Retinal pigment epithelial cell (primary cell): ENCODE results near the gene PI4K2A.

ENCODE experiments used
- DNase-seq: peaks from one replicate; pipeline ENCODE4 v3.0.0-alpha.2; 2010; ENCODE audit warnings: low read depth
- H3K4me3 ChIP-seq: 2 replicates; pipeline ENCODE4 v1.5.1; 2011; ENCODE audit warnings: mild to moderate bottlenecking, low read length, control low read depth, moderate library complexity
- CTCF ChIP-seq: conservative IDR thresholded peaks from 2 replicates; pipeline ENCODE4 v1.5.1; 2011; ENCODE audit warnings: low read depth, low read length, control low read depth, inconsistent platforms

The PI4K2A gene

DNA sequence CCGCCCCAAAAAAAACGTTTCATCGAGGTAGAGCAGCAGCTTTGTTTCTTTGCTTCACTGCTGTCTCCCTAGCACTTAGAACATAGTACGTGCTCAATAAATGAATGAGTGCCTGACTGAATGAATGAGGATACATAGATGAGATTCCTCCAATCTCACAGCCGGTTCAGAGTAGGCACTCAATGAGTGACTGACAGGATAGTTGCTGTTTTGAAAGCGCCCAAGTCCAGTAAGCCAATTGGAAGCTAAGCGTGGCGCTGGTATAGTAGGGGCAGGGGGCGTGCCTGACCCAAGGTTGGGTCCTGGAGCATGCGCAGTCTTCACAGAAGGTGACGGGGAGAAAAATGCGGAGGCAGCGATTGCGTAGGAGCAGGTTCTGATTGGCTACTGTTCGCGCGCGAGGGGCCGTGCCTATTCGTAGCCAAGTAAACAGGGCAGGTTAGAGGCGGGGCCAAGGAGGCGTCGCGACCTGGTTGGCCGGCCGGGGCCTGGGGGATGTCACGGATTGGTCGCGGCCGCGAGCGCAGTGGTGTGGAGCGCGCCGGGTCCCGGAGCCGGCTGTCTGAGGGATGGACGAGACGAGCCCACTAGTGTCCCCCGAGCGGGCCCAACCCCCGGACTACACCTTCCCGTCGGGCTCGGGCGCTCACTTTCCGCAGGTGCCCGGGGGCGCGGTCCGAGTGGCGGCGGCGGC lies at the start of gene PI4K2A:
Gene PI4K2A (plus strand): TSS at position 498 of the 694 bp plus-strand sequence. CDS start 72 bp downstream, at position 570.
- peak within 1 kb of the TSS; percentile 93 for H3K4me3 ChIP-seq
- DNase-seq: peak; percentile 97
- TF ChIP-seq CTCF: no peak

DNA sequence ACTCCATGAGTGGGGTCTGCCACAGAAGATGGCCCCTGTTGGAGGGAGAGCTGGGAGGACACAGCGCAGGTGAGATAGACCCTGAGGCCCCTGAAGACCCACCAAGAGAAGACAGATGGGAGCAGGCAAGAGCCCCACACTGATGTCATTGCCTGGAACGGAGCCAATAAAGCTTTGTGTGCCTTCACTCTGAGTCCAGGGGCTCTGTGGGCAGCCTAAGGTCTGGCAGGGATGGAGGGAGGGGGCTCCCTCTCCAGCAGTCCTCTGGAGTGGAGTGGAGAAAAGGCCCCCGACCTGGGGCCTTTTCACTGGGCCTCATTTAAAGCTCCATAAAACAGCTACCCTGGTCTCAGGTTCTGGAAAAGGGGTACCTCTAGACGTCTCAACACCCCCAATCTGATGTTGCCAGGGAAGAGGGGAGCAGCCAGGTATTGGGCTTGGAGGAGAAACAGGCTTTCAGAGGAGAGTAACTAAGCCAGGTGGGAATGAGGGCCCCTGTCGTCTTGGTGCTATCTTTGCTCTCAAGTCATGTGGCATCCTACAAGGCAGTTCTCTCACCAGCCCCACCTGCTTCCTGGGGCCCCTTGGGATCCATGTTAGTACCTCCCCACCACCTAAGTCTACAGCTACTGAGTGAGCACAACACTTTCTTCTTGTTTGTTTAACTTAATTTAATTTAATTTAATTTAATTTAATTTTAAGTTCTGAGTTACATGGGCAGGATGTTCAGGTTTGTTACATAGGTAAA lies 49.5 kb upstream of the PI4K2A start:
- no peak overlapping the region for H3K4me3 ChIP-seq
- DNase-seq: no peak
- TF ChIP-seq CTCF: no peak

DNA sequence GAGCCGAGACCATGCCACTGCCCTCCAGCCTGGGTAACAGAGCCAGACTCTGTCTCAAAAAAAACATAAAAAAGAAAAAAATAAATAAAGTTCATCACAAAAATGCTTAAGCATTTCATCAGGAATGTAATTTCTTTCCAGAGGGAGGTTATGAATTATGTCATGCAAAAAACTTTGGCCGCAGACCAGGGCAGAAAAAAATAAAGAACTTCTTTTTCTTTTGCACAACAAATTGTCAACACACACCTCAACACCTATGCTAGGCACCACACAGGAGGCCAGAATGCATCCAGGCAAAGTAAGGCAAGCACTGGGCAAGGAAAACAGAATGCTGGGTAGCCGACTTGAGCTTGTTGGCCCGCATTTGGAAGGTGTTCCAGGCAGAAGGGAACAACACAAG lies 47.0 kb upstream of the PI4K2A start:
- DNase-seq: no peak
- no peak for TF ChIP-seq CTCF
- no peak overlapping the region for H3K4me3 ChIP-seq

- DNase-seq: peak; percentile 42
- TF ChIP-seq CTCF: no peak
Measured at GRCh38 chr10:97596101-97597082, 44.1 kb upstream of the PI4K2A start.

DNA sequence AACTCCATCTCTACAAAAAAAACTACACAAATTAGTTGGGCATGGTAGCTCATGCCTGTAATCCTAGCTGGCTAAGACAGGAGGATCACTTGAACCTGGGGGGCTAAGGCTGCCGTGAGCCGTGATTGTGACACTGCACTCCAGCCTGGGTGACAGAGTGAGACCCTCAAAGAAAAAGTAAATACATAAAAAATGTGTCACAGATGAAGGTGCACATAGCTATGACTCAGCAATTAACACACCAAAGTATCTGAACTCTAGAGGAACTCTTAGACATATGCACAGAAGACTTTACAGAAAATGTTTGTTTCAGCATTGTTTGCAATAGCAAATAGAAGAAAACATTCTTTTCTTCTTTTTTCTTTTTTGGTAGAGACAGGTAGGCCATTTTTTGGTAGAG lies 42.7 kb upstream of the PI4K2A start:
- no peak for TF ChIP-seq CTCF

More at GRCh38 chr10:97596101-97597082, 44.1 kb upstream of the PI4K2A start:
- H3K4me3 ChIP-seq: no peak overlapping the region

DNA sequence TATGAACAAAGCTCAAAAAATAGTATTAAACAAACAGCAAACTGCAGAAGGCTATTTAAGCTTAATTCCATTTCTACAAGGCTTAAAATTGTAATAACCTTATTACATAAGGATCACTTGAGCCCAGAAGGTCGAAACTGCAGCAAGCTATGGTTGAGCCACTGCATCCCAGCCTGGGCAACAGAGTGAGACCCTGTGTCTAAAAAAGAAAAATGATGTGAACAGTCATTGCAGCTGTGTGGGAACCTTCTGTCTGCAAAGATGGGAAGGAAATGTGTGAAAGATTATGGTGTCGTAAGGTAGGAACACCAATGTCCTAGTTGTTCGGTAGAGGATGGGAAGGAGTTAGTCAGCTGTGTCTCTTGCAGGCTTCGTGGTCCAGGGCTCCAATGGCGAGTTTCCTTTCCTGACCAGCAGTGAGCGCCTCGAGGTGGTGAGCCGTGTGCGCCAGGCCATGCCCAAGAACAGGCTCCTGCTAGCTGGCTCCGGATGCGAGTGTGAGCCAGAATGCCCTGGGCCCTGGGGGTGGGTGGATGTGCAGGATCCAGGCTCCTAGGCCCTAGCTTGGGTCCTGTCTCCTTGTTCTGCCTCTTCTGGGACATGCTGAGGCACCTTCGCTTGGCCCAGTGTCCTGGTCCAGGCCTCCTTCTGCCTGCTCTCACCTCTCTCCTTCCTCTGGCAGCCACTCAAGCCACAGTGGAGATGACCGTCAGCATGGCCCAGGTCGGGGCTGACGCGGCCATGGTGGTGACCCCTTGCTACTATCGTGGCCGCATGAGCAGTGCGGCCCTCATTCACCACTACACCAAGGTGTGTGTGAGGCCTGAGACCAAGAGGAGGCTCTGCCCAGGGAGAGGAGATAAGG lies 41.8 kb upstream of the PI4K2A start:
- no peak overlapping the region for H3K4me3 ChIP-seq
- TF ChIP-seq CTCF: no peak
- no peak for DNase-seq

More for the DNA sequence above, 42.7 kb upstream of the PI4K2A start:
- no peak overlapping the region for H3K4me3 ChIP-seq
- no peak for DNase-seq
